ENCODE data around the gene MBD5. TPM values are rescaled to one million over a fixed set of nuclear protein-coding genes. Genes with fewer than 3 reads are reported as not detected.

MBD5 gene
- total RNA-seq, 1 donor from 2014 or later = 42.1 TPM

DNA sequence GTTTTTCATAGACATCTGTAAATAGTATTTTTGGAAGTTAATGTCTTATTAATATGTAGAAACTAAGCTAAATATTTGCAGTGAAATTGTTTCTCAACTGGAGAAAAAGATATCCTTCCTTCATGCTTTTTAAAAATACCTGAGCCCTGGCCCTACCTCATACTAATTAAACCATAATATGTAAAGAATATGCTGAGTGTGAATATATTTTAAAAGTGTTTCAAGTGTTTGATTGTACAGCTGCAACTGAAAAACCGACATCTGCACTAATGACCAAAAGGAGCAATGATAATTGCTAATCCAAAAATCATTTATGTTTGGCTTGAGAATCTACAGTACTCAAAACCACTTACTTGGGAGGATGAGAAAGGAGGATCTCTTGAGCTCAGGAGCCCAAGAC lies 156.7 kb downstream of the MBD5 start:
- Histone ChIP-seq H3K4me1 (no peaks in the 10 kb centered on the region), H3K27me3 (no peaks in the 10 kb centered on the region), H3K27ac (no peak overlapping the region), H3K4me3 (no peak overlapping the region), H3K9me3 (no peaks in the 10 kb centered on the region), H3K36me3 (peaks cover 8% of the 10 kb centered on the region)
- DNase-seq (no peak), ATAC-seq (no peak)
- TF ChIP-seq, protein P1, sequence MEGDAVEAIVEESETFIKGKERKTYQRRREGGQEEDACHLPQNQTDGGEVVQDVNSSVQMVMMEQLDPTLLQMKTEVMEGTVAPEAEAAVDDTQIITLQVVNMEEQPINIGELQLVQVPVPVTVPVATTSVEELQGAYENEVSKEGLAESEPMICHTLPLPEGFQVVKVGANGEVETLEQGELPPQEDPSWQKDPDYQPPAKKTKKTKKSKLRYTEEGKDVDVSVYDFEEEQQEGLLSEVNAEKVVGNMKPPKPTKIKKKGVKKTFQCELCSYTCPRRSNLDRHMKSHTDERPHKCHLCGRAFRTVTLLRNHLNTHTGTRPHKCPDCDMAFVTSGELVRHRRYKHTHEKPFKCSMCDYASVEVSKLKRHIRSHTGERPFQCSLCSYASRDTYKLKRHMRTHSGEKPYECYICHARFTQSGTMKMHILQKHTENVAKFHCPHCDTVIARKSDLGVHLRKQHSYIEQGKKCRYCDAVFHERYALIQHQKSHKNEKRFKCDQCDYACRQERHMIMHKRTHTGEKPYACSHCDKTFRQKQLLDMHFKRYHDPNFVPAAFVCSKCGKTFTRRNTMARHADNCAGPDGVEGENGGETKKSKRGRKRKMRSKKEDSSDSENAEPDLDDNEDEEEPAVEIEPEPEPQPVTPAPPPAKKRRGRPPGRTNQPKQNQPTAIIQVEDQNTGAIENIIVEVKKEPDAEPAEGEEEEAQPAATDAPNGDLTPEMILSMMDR (IDR thresholded peaks at IDR 0.05) = no peak
- intact Hi-C loops (cut with DNase I) = no loop called here

- DNase-seq (no peak), ATAC-seq (no peak)
- no peaks in the 10 kb centered on the region for H3K27me3 ChIP-seq
- no peak overlapping the region for H3K4me3 ChIP-seq
- TF ChIP-seq, protein P1 (IDR thresholded peaks at IDR 0.05) = no peak
- H3K9me3 ChIP-seq = no peaks in the 10 kb centered on the region
- no peak overlapping the region for H3K27ac ChIP-seq
- peaks cover 12% of the 10 kb centered on the region for H3K36me3 ChIP-seq
- intact Hi-C loops (cut with DNase I) = no loop called here
- H3K4me1 ChIP-seq = no peaks in the 10 kb centered on the region
Observed at GRCh38 chr2:148179724-148180123, 158.8 kb downstream of the MBD5 start.

GRCh38 chr2:148184976-148185375 lies 164.1 kb downstream of the MBD5 start:
- Histone ChIP-seq H3K27ac (no peak overlapping the region), H3K36me3 (peaks cover 7% of the 10 kb centered on the region), H3K4me1 (no peaks in the 10 kb centered on the region), H3K9me3 (no peaks in the 10 kb centered on the region), H3K4me3 (no peak overlapping the region), H3K27me3 (no peaks in the 10 kb centered on the region)
- no peak for DNase-seq
- TF ChIP-seq, protein P1 (IDR thresholded peaks at IDR 0.05) = no peak
- ATAC-seq = peak; percentile 86
- intact Hi-C loops (cut with DNase I) = no loop called here

GRCh38 chr2:148194882-148195281 lies 174.0 kb downstream of the MBD5 start:
- no peaks in the 10 kb centered on the region for H3K36me3 ChIP-seq

GRCh38 chr2:148201075-148202004 lies 180.4 kb downstream of the MBD5 start:
- peak; percentile 86 for ATAC-seq
- Histone ChIP-seq H3K9me3 (no peaks in the 10 kb centered on the region), H3K27me3 (no peaks in the 10 kb centered on the region), H3K4me1 (no peaks in the 10 kb centered on the region), H3K36me3 (no peaks in the 10 kb centered on the region), H3K4me3 (no peak overlapping the region), H3K27ac (no peak overlapping the region)
- intact Hi-C loops (cut with DNase I) = no loop called here
- TF ChIP-seq, protein P1 (IDR thresholded peaks at IDR 0.05) = peak; percentile 43
- DNase-seq = peak; percentile 72

More at GRCh38 chr2:148194882-148195281, 174.0 kb downstream of the MBD5 start:
- no peaks in the 10 kb centered on the region for H3K27me3 ChIP-seq
- no peak overlapping the region for H3K27ac ChIP-seq
- H3K9me3 ChIP-seq = no peaks in the 10 kb centered on the region
- no peak overlapping the region for H3K4me3 ChIP-seq
- TF ChIP-seq, protein P1 (IDR thresholded peaks at IDR 0.05) = no peak
- DNase-seq (no peak), ATAC-seq (no peak)
- no peaks in the 10 kb centered on the region for H3K4me1 ChIP-seq
- intact Hi-C loops (cut with DNase I) = no loop called here

Data from upper lobe of right lung (tissue), 1 donor.